ENCODE results near the gene IL12RB1.
"Not testable (repeated sequence)": the region's sequence is repeated elsewhere in the genome, so short reads cannot be mapped to it uniquely, and the experiment has no call there.

Gene IL12RB1

GRCh38 chr19:18110609-18111232, 24.0 kb upstream of the IL12RB1 start:
- no peak for DNase-seq

GRCh38 chr19:18109733-18110608, 23.2 kb upstream of the IL12RB1 start:
- DNase-seq: peak; percentile 64 to 73

- no peak for DNase-seq
Measured at GRCh38 chr19:18109341-18109732, 22.6 kb upstream of the IL12RB1 start.

GRCh38 chr19:18108897-18109296, 22.2 kb upstream of the IL12RB1 start:
- DNase-seq: no peak

- no peak for DNase-seq
Measured at GRCh38 chr19:18107235-18107634, 20.5 kb upstream of the IL12RB1 start.

GRCh38 chr19:18105259-18105658, 18.5 kb upstream of the IL12RB1 start:
- not testable (repeated sequence) for DNase-seq

GRCh38 chr19:18104793-18105131, 18.0 kb upstream of the IL12RB1 start:
- no peak for DNase-seq

- no peak for DNase-seq
Measured at GRCh38 chr19:18102916-18103542, 16.3 kb upstream of the IL12RB1 start.

- DNase-seq: no peak
Measured at GRCh38 chr19:18101268-18101667, 14.5 kb upstream of the IL12RB1 start.

GRCh38 chr19:18100710-18101109, 14.0 kb upstream of the IL12RB1 start:
- no peak for DNase-seq

GRCh38 chr19:18099623-18099995, 12.9 kb upstream of the IL12RB1 start:
- no peak for DNase-seq

- DNase-seq: peak in 1 of 2 donors; percentile 57
Measured at GRCh38 chr19:18098891-18099622, 12.3 kb upstream of the IL12RB1 start.

- no peak for DNase-seq
Measured at GRCh38 chr19:18097993-18098890, 11.5 kb upstream of the IL12RB1 start.

GRCh38 chr19:18097217-18097992, 10.7 kb upstream of the IL12RB1 start, which contains the start of gene MAST3:
TSS of gene MAST3 (plus strand) at chr19:18097778. CDS start at chr19:18097793, 15 bp downstream.
- DNase-seq: peak; percentile 90 to 95

GRCh38 chr19:18096258-18096657, 9.5 kb upstream of the IL12RB1 start:
- no peak for DNase-seq

- DNase-seq: no peak
Measured at GRCh38 chr19:18093439-18094161, 6.9 kb upstream of the IL12RB1 start.

GRCh38 chr19:18091217-18091608, 4.5 kb upstream of the IL12RB1 start:
- peak; percentile 84 to 85 for DNase-seq

GRCh38 chr19:18090545-18091216, 3.9 kb upstream of the IL12RB1 start:
- DNase-seq: no peak

- no peak for DNase-seq
Measured at GRCh38 chr19:18089726-18090125, 3.0 kb upstream of the IL12RB1 start.

- peak; percentile 68 for DNase-seq
Measured at GRCh38 chr19:18089096-18089541, 2.4 kb upstream of the IL12RB1 start.
